Stimulated activated CD4-positive, alpha-beta T cell treated with anti-CD3 and anti-CD28 coated beads, Interleukin-1b, Interleukin-23, amount 100 ng/mL, for 1 hour (primary cell): ENCODE data around the gene ZAP70.

ENCODE experiments used
- DNase-seq, 2 donors: peaks; one replicate each; pipeline ENCODE4 v3.0.0-alpha.2; 2020; ENCODE audit warnings: low read depth in 2 of 2

ZAP70 gene

DNA sequence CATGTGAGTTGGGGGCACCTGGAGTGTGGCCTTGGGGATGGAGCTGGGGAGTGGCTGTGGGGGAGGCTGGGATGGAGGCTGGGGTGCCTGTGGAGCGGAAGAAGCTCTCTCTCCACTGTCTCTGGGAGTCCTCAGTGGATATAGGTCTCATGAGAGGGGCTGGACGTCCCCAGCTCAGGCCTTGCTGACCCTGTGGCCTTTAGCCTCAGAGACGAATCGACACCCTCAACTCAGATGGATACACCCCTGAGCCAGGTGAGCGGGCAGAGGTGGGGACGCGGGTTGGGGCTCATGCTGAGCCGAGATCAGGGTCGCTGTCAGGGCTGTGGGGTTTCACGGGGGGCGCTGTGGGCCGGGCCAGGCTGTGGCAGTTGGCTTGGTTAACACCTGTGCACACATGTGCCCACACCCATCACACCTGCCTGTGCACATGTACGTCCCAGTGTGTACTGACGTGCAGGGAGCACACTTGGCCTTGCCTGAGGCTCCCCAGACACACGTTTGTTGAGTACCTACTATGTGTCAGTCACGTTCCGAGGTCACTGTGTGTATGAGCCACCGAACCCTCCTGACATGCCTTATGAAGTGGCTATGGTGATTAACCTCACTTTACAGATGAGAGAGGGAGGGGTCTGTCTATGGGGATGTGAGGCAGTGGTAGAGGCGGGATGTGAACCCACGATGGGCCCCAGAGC lies 20.1 kb downstream of the ZAP70 start:
- no peak for DNase-seq

DNA sequence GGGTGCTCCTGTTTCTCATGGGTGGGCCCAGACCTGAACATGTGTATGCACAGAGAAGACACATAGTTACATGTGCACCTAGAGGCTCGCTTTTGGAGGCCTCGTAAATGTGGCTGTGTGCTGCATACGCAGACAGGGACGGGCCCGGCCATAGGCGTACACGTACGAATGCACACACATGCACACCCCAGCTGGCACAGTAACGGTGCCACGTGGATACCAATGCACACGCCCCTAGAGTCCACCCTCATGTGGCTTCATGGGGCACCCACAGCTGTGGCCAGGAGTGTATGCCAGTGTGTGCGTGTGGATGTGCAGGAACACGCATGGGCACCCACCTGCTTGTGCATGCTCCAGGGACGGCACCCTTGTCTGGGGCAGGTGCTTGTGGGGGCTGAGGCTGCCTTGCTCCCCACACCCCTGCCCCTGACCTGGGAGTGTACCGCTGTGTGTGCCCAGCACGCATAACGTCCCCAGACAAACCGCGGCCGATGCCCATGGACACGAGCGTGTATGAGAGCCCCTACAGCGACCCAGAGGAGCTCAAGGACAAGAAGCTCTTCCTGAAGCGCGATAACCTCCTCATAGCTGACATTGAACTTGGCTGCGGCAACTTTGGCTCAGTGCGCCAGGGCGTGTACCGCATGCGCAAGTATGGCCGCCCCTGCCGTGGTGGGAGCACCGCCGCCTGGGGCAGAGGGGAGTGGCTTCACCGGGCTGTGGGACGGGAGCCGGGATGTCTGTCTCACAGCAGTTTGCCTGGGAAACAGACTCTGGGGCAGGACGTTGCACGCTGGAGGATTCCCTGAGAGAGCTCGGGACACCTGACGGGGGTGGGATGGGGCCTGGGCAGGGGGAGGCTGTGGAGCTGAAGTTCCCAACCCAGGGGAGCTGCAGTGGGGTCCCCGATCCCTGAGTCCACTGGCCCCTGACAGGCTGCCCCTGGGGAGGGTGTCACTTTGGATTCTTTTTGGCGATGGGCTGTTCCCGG lies 21.0 kb downstream of the ZAP70 start:
- no peak for DNase-seq

GRCh38 chr2:97735161-97735561 lies 21.8 kb downstream of the ZAP70 start:
- DNase-seq = no peak

- DNase-seq = no peak
These were observed 22.8 kb downstream of the ZAP70 start for GRCh38 chr2:97736185-97736584.

DNA sequence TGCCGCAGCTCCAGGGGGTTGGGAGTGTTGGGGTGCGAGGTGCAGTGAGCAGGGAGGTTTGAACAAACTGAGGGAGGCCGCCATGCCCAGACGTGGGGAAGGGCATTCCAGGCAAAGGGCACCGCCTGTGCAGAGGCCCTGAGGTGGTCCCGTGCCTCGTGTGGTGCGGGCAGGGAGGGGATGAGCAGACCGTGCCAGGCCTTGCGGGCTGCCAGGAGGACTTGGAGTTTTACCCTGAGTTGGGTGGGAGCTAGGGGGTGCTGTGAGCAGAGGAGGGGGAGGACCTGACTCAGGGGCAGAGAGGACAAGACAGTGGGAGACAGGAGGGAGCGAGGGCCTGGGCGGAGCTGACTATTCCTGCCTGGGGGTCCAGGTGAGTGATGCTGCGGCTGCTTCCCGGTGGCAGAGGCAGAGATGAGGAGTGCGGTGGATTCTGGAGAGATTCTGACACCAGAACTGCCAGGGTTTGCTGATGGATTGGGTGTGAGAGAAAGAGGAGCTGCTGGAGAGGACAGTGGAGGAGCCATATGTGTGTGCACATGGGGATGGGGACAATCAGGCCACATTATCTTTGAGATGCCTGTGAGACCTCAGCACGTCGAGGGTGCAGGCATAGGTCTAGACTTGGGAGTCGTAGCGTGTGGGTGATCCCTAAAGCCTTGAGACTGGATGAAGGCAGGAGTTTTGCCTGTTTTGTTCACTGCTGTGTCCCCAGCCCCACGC lies 23.4 kb downstream of the ZAP70 start:
- no peak for DNase-seq

GRCh38 chr2:97737421-97738178 lies 24.2 kb downstream of the ZAP70 start:
- no peak for DNase-seq

GRCh38 chr2:97738179-97739019 lies 25.0 kb downstream of the ZAP70 start:
- DNase-seq = no peak

DNA sequence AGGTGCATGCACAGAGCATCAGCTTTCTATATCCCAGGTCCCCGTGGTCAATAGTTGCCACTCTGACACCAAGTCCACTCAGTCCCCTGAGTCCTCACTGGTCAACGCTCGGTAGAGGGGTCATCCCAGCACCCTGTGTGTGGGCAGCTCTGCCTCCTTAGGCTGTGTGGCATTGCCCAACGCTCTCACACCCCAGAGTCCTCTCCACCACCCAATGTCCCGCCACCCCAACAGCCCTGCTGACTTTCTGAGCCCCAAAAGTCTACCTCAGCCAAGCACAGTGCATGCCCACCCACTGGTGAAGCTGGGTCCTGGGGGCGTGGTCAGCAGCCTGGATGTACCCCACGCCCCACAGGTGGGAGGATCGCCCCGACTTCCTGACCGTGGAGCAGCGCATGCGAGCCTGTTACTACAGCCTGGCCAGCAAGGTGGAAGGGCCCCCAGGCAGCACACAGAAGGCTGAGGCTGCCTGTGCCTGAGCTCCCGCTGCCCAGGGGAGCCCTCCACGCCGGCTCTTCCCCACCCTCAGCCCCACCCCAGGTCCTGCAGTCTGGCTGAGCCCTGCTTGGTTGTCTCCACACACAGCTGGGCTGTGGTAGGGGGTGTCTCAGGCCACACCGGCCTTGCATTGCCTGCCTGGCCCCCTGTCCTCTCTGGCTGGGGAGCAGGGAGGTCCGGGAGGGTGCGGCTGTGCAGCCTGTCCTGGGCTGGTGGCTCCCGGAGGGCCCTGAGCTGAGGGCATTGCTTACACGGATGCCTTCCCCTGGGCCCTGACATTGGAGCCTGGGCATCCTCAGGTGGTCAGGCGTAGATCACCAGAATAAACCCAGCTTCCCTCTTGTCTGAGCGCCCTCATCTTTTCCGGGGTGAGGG lies 25.9 kb downstream of the ZAP70 start:
- DNase-seq = no peak

DNA sequence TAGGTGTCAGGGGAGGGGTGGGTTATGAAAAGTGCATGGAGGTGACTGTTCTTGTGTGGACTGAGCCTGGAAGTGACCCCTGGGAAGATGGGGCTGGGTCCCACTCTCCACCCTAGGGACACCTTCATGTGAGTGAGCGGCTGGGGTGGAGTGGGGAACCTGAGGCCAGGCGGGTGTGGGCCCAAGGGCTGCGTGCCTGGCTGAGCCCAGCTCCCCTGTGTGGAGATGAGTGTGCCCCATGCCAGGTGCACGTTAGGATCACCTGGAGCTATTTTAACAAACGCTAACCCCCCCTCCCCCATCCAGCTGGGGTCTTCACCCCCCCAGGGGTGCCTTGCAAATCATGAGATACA lies 26.5 kb downstream of the ZAP70 start:
- DNase-seq = no peak

- no peak for DNase-seq
These were observed 27.3 kb downstream of the ZAP70 start for GRCh38 chr2:97740590-97741182.

- DNase-seq = no peak
These were observed 27.9 kb downstream of the ZAP70 start for GRCh38 chr2:97741251-97741650.

- DNase-seq = no peak
These were observed 28.3 kb downstream of the ZAP70 start for GRCh38 chr2:97741686-97742085.

DNA sequence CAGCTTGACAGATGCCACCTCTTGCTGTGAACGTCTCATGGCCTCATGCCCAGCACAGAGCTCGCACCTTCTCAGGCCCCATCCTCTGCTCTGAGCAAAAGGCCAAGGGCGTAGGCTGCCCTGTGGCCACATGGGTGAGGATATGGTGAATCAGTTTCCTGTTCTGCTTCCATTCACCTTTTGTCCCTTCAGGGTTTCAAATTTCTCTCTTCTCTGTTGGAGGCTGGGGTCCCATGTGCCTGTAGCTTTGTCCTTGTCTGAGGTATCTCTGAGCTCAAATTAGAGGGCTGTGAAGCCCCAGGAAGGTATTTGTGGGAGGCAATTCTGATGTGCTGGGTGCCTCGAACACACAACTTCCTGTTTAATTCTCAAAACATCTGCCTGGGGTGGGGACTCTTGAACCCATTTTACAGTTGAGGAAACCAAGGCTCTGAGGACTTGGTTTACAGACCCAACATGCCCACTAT lies 29.0 kb downstream of the ZAP70 start:
- DNase-seq = no peak

GRCh38 chr2:97743913-97744312 lies 30.5 kb downstream of the ZAP70 start:
- no peak for DNase-seq

DNA sequence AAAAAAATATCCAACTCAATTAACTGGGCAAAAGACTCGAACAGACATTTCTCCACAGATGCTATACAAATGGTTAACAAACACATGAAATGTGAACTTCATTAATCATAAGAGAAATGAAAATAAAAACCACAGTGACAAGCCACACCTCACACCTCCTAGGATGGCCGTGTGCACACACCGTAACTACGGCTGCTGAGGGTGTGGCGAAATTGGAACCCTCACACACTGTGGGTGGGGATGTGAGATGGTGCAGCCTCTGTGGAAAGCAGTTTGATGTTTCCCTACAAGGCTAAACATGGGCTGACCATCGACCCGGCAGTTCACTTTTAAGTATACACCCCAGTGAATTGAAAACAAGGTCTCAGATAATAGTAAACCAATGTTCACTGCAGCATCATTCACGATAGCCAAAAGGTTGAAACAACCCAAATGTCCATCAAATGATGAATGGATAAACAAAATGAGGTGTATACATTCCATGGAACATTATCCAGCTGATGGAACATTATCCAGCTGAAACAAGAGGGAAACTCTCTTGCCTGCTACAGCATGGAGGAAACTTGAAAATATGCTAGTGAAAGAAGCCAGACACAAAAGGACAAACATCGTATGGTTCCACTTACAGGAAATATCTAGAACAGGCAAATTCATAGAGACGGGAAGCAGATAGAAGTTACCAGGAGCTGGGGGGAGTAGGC lies 32.2 kb downstream of the ZAP70 start:
- no peak for DNase-seq

- DNase-seq = no peak
These were observed 33.9 kb downstream of the ZAP70 start for GRCh38 chr2:97747285-97747684.

DNA sequence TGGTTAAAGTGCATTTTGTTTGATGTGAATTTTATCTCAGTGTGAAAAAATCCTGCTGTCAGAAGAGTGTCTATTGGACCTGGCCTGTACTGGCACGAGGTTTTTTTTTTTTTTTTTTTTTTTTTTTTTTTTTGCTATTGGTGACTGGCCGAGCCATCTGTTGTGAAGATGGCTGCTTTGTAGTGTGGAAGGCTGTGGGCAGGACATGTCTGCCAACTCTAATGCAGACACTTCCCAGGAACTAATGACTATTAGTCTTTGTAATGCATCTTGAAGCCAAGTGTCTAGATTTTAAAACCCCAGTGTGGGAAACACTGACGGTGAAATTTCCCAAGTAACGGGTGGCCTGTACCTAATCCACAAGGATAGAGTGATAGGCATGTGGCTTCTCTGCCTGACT lies 34.3 kb downstream of the ZAP70 start:
- DNase-seq = no peak

- DNase-seq = no peak
These were observed 36.2 kb downstream of the ZAP70 start for GRCh38 chr2:97749581-97749980.

DNA sequence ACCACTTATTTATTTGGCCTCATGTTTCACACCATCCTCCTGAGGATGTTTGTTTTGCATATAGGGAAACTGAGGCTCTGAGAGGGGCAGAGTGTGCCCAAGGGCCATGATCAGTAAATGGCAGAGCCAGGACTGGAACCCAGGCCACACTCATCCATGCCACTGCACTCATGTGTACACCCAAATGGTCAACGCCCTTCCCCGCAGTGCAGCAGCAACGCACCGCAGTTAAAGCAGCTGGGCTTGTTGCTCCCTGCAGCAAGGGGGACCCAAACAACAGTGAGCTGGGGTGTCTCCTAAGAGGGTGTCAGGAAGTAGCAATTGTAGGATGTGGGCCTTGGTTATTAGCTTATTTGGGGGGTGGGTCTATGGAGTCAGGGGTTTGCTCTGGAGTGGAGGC lies 36.6 kb downstream of the ZAP70 start:
- DNase-seq = no peak
